HCT116 (cell line): ENCODE results near the gene PRMT9. TPM values are rescaled to one million over a fixed set of nuclear protein-coding genes. Genes with fewer than 3 reads are reported as not detected.

ENCODE experiments used
- ATAC-seq: fragments of 200-7000 bp; cut with Tn5 transposase; 2 replicates; pipeline ENCODE4 v1.9.1; 2020; ENCODE audit warnings: mild to moderate bottlenecking, moderate library complexity
- BruUV-seq: library from RNA; stranded (reverse); fragments of 400-500 nt; replicated peaks from 2 replicates; lab custom pipeline; 2021; lab: Mats Ljungman, UMichigan
- CTCF ChIA-PET: fragments of 300-600 bp; sonication (Branson Sonifier 250); formaldehyde crosslinking; loops from one replicate; lab custom pipeline; 2021; ENCODE audit warnings: antibody characterized with exemption; lab: Charles Lee
- POLR2A ChIA-PET: fragments of 300-600, 350-600 bp; sonication (Branson Sonifier 250); formaldehyde crosslinking; loops from one replicate; lab custom pipeline; 2021; ENCODE audit warnings: antibody characterized with exemption; lab: Charles Lee
- RAD21 ChIA-PET, 2 experiments: fragments of 300-600 bp; sonication (Branson Sonifier 250); formaldehyde crosslinking; loops; one replicate each; lab custom pipeline; 2023; ENCODE audit warnings: low total read pairs in 2 of 2; ENCODE audit not compliant: uncharacterized antibody in 2 of 2, unreplicated experiment in 2 of 2, low non-redundant PET in 1 of 2; lab: Charles Lee
- DNase-seq: peaks from one replicate; pipeline ENCODE4 v3.0.0-alpha.2; 2010; ENCODE audit warnings: low read depth, low spot score
- H2AFZ ChIP-seq: fragments of 200-600 bp; shearing (Covaris generic), sonication (generic); 2 replicates; pipeline ENCODE4 v1.6.1; 2017; ENCODE audit warnings: low read depth, mixed run types, mixed read lengths, antibody characterized with exemption, low read length; ENCODE audit not compliant: poor library complexity, severe bottlenecking
- H3K27ac ChIP-seq: 2 replicates; pipeline ENCODE4 v1.5.1; 2012; ENCODE audit warnings: low read depth, low read length
- H3K27me3 ChIP-seq: fragments of 200-600 bp; sonication (generic); 2 replicates; pipeline ENCODE4 v1.6.1; 2016; ENCODE audit warnings: mixed run types, low read length, mixed read lengths; ENCODE audit not compliant: insufficient read depth
- H3K36me3 ChIP-seq, 2 experiments: fragments of 200-500 bp in 1 of 2; fragments of 200-600 bp in 1 of 2; sonication (Bioruptor generic) in 1 of 2; sonication (generic) in 1 of 2; 2 replicates each; pipeline versions ENCODE4 v1.5.1 to v1.6.1; 2014 to 2016; ENCODE audit warnings: low read length in 2 of 2, inconsistent platforms in 1 of 2, mixed read lengths in 1 of 2, mixed run types in 1 of 2; ENCODE audit not compliant: insufficient read depth in 2 of 2, control insufficient read depth in 1 of 2
- H3K4me1 ChIP-seq, 2 experiments: fragments of 200-600 bp in 1 of 2; sonication (generic) in 1 of 2; 2 replicates each; pipeline versions ENCODE4 v1.5.1 to v1.6.1; 2012 to 2017; ENCODE audit warnings: low read length in 2 of 2, inconsistent platforms in 1 of 2, mild to moderate bottlenecking in 1 of 2, mixed read lengths in 1 of 2, mixed run types in 1 of 2, moderate library complexity in 1 of 2; ENCODE audit not compliant: insufficient read depth in 2 of 2, control insufficient read depth in 1 of 2
- H3K4me2 ChIP-seq: fragments of 200-600 bp; sonication (generic); 2 replicates; pipeline ENCODE4 v1.6.1; 2017; ENCODE audit warnings: mixed run types, low read length, mixed read lengths
- H3K4me3 ChIP-seq, 2 experiments: fragments of 200-600 bp in 1 of 2; sonication (generic) in 1 of 2; replicated peaks in 1 of 2; 2 replicates each; pipeline ENCODE4 v1.5.1; 2011 to 2016; ENCODE audit warnings: low read length in 2 of 2, control low read depth in 1 of 2, low read depth in 1 of 2, mild to moderate bottlenecking in 1 of 2, mixed read lengths in 1 of 2, mixed run types in 1 of 2
- H3K79me2 ChIP-seq: fragments of 200-600 bp; sonication (generic); 2 replicates; pipeline ENCODE4 v1.6.1; 2017; ENCODE audit warnings: mild to moderate bottlenecking, mixed run types, low read length, moderate library complexity, mixed read lengths; ENCODE audit not compliant: insufficient read depth
- H3K9ac ChIP-seq: fragments of 200-600 bp; sonication (generic); 2 replicates; pipeline ENCODE4 v1.6.1; 2016; ENCODE audit warnings: low read length, mixed read lengths
- H3K9me2 ChIP-seq: fragments of 200-600 bp; sonication (generic), shearing (Covaris generic); 2 replicates; pipeline ENCODE4 v1.6.1; 2017; ENCODE audit warnings: mixed run types, mild to moderate bottlenecking, moderate library complexity; ENCODE audit not compliant: insufficient read depth
- H3K9me3 ChIP-seq, 2 experiments: fragments of 200-500 bp in 1 of 2; fragments of 200-600 bp in 1 of 2; sonication (Bioruptor generic) in 1 of 2; sonication (generic) in 1 of 2; 2 replicates each; pipeline ENCODE4 v1.6.1; 2014 to 2017; ENCODE audit warnings: low read length in 2 of 2, mixed read lengths in 2 of 2, inconsistent platforms in 1 of 2, low read depth in 1 of 2, mild to moderate bottlenecking in 1 of 2, mixed run types in 1 of 2, moderate library complexity in 1 of 2; ENCODE audit not compliant: control insufficient read depth in 1 of 2, insufficient read depth in 1 of 2
- H4K20me1 ChIP-seq: fragments of 200-600 bp; sonication (generic), shearing (Covaris generic); 2 replicates; pipeline ENCODE4 v1.6.1; 2017; ENCODE audit warnings: mixed run types, mild to moderate bottlenecking, moderate library complexity; ENCODE audit not compliant: insufficient read depth
- EGR1 ChIP-seq: IDR thresholded peaks from 2 replicates; pipeline ENCODE4 v1.6.1; 2012; ENCODE audit warnings: low read depth
- EZH2 ChIP-seq: fragments of 200-600 bp; sonication (generic); IDR thresholded peaks from 2 replicates; pipeline ENCODE4 v1.6.1; 2017; ENCODE audit warnings: antibody characterized with exemption, mixed run types
- FOSL1 ChIP-seq: IDR thresholded peaks from 2 replicates; pipeline ENCODE4 v1.6.1; 2012; ENCODE audit warnings: low read depth
- POLR2AphosphoS5 ChIP-seq: IDR thresholded peaks from 2 replicates; pipeline ENCODE4 v1.6.1; 2011; ENCODE audit warnings: mild to moderate bottlenecking, low read depth, low read length, moderate library complexity
- RAD21 ChIP-seq: IDR thresholded peaks from 2 replicates; pipeline ENCODE4 v1.6.1; 2012; ENCODE audit warnings: low read depth, mild to moderate bottlenecking
- intact Hi-C: fragments of 100-400 bp; cut with micrococcal nuclease; formaldehyde crosslinking; loops from 2 replicates; pipeline ENCODE4 v1.10.0; 2022
- total RNA-seq: library from RNA; stranded (reverse); gene quantifications from one replicate; pipeline ENCODE4 v1.2.1, GENCODE V29; 2021; ENCODE audit not compliant: unreplicated experiment
- TF ChIP-seq, protein P1 (sequence below): IDR thresholded peaks from 2 replicates; pipeline ENCODE4 v1.6.1; 2012; ENCODE audit warnings: low read depth
- TF ChIP-seq, protein P2 (sequence below), 3 experiments: fragments of 200-600 bp in 1 of 3; sonication (generic) in 1 of 3; IDR thresholded peaks in 2 of 3; conservative IDR thresholded peaks in 1 of 3; 2 replicates each; pipeline ENCODE4 v1.5.1; 2012 to 2017; ENCODE audit warnings: low read depth in 2 of 3, low read length in 2 of 3, antibody characterized with exemption in 1 of 3, borderline replicate concordance in 1 of 3, control low read depth in 1 of 3, mild to moderate bottlenecking in 1 of 3, mixed read lengths in 1 of 3, mixed run types in 1 of 3, moderate library complexity in 1 of 3; ENCODE audit not compliant: insufficient read depth in 1 of 3

PRMT9 gene
- total RNA-seq, 1 experiment from 2014 or later: 5.8 TPM

DNA sequence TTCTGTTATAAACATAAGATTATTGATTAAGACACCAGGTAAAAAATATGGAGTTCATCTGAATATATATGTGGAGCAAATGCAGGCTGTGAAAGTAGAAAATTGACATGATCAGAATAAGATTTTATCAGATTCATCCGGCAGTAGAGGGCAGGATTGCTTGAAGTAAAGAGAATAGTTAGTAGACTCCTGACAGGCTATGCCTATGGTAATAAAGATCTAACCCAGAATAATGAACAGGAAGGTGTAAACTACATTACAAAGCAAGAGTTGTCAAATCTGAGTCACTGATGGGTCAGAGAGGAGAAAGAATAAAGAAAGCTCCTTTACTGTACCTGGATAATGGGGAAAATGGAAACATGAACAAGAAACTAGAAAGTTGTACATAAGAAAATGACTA, 87.6 kb downstream of the PRMT9 start:
- RAD21 ChIA-PET: interaction anchor here in 1 of 2 experiments (2.6 kb wide), 1 partner anchor 271 kb away, joined by 12 read pairs; no protein-coding TSS in a partner anchor
- peak; percentile 68 for ATAC-seq
- Histone ChIP-seq H3K9ac (no peak overlapping the region), H3K4me3 (no peak overlapping the region), H4K20me1 (no peaks in the 10 kb centered on the region), H2AFZ (no peak overlapping the region), H3K27ac (no peak overlapping the region), H3K9me2 (no peaks in the 10 kb centered on the region; the same call in 1 of the 2 replicates), H3K27me3 (no peaks in the 10 kb centered on the region), H3K4me2 (no peak overlapping the region), H3K36me3 (no peaks in the 10 kb centered on the region), H3K4me1 (peaks cover 0 to 14% of the 10 kb centered on the region in 2 experiments; a peak in 2 of 4 replicates), H3K79me2 (no peaks in the 10 kb centered on the region), H3K9me3 (no peaks in the 10 kb centered on the region)
- TF ChIP-seq POLR2AphosphoS5 (no peak), RAD21 (peak; percentile 69), FOSL1 (no peak), EZH2 (no peak), EGR1 (no peak)
- TF ChIP-seq, protein P1, sequence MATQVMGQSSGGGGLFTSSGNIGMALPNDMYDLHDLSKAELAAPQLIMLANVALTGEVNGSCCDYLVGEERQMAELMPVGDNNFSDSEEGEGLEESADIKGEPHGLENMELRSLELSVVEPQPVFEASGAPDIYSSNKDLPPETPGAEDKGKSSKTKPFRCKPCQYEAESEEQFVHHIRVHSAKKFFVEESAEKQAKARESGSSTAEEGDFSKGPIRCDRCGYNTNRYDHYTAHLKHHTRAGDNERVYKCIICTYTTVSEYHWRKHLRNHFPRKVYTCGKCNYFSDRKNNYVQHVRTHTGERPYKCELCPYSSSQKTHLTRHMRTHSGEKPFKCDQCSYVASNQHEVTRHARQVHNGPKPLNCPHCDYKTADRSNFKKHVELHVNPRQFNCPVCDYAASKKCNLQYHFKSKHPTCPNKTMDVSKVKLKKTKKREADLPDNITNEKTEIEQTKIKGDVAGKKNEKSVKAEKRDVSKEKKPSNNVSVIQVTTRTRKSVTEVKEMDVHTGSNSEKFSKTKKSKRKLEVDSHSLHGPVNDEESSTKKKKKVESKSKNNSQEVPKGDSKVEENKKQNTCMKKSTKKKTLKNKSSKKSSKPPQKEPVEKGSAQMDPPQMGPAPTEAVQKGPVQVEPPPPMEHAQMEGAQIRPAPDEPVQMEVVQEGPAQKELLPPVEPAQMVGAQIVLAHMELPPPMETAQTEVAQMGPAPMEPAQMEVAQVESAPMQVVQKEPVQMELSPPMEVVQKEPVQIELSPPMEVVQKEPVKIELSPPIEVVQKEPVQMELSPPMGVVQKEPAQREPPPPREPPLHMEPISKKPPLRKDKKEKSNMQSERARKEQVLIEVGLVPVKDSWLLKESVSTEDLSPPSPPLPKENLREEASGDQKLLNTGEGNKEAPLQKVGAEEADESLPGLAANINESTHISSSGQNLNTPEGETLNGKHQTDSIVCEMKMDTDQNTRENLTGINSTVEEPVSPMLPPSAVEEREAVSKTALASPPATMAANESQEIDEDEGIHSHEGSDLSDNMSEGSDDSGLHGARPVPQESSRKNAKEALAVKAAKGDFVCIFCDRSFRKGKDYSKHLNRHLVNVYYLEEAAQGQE: no peak
- TF ChIP-seq, protein P2, sequence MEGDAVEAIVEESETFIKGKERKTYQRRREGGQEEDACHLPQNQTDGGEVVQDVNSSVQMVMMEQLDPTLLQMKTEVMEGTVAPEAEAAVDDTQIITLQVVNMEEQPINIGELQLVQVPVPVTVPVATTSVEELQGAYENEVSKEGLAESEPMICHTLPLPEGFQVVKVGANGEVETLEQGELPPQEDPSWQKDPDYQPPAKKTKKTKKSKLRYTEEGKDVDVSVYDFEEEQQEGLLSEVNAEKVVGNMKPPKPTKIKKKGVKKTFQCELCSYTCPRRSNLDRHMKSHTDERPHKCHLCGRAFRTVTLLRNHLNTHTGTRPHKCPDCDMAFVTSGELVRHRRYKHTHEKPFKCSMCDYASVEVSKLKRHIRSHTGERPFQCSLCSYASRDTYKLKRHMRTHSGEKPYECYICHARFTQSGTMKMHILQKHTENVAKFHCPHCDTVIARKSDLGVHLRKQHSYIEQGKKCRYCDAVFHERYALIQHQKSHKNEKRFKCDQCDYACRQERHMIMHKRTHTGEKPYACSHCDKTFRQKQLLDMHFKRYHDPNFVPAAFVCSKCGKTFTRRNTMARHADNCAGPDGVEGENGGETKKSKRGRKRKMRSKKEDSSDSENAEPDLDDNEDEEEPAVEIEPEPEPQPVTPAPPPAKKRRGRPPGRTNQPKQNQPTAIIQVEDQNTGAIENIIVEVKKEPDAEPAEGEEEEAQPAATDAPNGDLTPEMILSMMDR (IDR thresholded peaks at IDR 0.05 in 2 of 3, conservative IDR thresholded peaks at IDR 0.05 in 1 of 3; ENCODE audit: borderline replicate concordance in 1 of 3, insufficient read depth in 1 of 3, low read depth in 2 of 3, low read length in 2 of 3): peak; percentile 5 to 63 (median 31); a peak in 2 of 6 replicates
- POLR2A ChIA-PET: no interaction called here
- DNase-seq: peak; percentile 7
- CTCF ChIA-PET: interaction anchor here (1.1 to 5.6 kb wide), 2 partner anchors 270 to 435 kb away, joined by 3 to 61 read pairs; no protein-coding TSS in a partner anchor
- intact Hi-C loops: loop anchor here (1.0 to 10.0 kb wide), 2 partner anchors 270 to 1252 kb away; no protein-coding TSS in a partner anchor
- no TSS peak for BruUV-seq
